Measurements from ENCODE around the gene CDKN1B. TPM values are rescaled to one million over a fixed set of nuclear protein-coding genes. Genes with fewer than 3 reads are reported as not detected.

The CDKN1B gene
- total and polyA plus RNA-seq, 2 experiments from 2014 or later: 9.3 to 27.9 TPM

DNA sequence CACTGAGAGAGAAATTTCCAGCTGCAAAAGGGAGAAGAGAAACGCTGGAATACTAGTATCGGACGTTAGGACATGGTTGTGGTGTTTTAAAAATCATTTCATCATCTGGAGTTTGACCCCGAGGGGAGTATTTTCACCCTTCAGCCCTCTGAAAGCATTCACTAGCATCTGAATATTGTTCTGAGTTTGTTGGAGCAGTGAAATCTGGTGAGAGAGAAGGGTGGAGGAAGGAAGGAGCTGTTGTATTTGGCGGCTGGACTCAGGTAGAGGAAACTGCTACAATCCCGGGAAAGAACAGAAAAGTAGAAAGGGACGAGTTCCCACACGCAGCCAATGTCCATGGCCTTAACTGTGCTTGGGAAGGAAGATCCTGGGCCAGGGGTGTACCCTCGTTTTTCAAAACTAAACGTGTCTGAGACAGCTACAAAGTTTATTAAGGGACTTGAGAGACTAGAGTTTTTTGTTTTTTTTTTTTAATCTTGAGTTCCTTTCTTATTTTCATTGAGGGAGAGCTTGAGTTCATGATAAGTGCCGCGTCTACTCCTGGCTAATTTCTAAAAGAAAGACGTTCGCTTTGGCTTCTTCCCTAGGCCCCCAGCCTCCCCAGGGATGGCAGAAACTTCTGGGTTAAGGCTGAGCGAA is 896 bp upstream of the CDKN1B start:
- Mint-ChIP-seq H3K27ac (peak overlapping the region; percentile 66; the same call in 1 of the 2 replicates), H3K4me1 (peaks cover 56% of the 10 kb centered on the region), H3K4me3 (peak overlapping the region; percentile 62), H3K9me3 (no peaks in the 10 kb centered on the region), H3K27me3 (ENCODE audit: insufficient read depth, low read depth, poor library complexity) (peaks cover 22% of the 10 kb centered on the region), H3K36me3 (ENCODE audit: low read depth) (peaks cover 32% of the 10 kb centered on the region)
- peak; percentile 34 for DNase-seq (ENCODE audit: low spot score)
- peak; percentile 2; the same call in 2 of the 3 replicates for ATAC-seq
- H3K4me1 ChIP-seq (ENCODE audit: insufficient read depth): peaks cover 45% of the 10 kb centered on the region
- H3K27ac ChIP-seq (ENCODE audit: low read depth): peak overlapping the region; percentile 94
- TF ChIP-seq, protein P1, sequence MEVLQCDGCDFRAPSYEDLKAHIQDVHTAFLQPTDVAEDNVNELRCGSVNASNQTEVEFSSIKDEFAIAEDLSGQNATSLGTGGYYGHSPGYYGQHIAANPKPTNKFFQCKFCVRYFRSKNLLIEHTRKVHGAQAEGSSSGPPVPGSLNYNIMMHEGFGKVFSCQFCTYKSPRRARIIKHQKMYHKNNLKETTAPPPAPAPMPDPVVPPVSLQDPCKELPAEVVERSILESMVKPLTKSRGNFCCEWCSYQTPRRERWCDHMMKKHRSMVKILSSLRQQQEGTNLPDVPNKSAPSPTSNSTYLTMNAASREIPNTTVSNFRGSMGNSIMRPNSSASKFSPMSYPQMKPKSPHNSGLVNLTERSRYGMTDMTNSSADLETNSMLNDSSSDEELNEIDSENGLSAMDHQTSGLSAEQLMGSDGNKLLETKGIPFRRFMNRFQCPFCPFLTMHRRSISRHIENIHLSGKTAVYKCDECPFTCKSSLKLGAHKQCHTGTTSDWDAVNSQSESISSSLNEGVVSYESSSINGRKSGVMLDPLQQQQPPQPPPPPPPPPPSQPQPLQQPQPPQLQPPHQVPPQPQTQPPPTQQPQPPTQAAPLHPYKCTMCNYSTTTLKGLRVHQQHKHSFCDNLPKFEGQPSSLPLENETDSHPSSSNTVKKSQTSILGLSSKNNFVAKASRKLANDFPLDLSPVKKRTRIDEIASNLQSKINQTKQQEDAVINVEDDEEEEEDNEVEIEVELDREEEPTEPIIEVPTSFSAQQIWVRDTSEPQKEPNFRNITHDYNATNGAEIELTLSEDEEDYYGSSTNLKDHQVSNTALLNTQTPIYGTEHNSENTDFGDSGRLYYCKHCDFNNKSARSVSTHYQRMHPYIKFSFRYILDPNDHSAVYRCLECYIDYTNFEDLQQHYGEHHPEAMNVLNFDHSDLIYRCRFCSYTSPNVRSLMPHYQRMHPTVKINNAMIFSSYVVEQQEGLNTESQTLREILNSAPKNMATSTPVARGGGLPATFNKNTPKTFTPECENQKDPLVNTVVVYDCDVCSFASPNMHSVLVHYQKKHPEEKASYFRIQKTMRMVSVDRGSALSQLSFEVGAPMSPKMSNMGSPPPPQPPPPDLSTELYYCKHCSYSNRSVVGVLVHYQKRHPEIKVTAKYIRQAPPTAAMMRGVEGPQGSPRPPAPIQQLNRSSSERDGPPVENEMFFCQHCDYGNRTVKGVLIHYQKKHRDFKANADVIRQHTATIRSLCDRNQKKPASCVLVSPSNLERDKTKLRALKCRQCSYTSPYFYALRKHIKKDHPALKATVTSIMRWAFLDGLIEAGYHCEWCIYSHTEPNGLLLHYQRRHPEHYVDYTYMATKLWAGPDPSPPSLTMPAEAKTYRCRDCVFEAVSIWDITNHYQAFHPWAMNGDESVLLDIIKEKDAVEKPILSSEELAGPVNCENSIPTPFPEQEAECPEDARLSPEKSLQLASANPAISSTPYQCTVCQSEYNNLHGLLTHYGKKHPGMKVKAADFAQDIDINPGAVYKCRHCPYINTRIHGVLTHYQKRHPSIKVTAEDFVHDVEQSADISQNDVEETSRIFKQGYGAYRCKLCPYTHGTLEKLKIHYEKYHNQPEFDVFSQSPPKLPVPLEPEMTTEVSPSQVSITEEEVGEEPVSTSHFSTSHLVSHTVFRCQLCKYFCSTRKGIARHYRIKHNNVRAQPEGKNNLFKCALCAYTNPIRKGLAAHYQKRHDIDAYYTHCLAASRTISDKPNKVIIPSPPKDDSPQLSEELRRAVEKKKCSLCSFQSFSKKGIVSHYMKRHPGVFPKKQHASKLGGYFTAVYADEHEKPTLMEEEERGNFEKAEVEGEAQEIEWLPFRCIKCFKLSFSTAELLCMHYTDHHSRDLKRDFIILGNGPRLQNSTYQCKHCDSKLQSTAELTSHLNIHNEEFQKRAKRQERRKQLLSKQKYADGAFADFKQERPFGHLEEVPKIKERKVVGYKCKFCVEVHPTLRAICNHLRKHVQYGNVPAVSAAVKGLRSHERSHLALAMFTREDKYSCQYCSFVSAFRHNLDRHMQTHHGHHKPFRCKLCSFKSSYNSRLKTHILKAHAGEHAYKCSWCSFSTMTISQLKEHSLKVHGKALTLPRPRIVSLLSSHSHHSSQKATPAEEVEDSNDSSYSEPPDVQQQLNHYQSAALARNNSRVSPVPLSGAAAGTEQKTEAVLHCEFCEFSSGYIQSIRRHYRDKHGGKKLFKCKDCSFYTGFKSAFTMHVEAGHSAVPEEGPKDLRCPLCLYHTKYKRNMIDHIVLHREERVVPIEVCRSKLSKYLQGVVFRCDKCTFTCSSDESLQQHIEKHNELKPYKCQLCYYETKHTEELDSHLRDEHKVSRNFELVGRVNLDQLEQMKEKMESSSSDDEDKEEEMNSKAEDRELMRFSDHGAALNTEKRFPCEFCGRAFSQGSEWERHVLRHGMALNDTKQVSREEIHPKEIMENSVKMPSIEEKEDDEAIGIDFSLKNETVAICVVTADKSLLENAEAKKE (CRISPR knock-in tag; IDR thresholded peaks at IDR 0.05): no peak
- TF ChIP-seq ZNF114 (CRISPR knock-in tag; IDR thresholded peaks at IDR 0.05): no peak
- no peak for TF ChIP-seq EZH2phosphoT487 (IDR thresholded peaks at IDR 0.05; ENCODE audit: unreplicated experiment)
- no peak for TF ChIP-seq CREB1 (CRISPR knock-in tag; IDR thresholded peaks at IDR 0.05; ENCODE audit: low read depth)
- peaks cover 22% of the 10 kb centered on the region for H4K20me1 ChIP-seq (replicated peaks; ENCODE audit: insufficient read depth)
- peaks cover 43% of the 10 kb centered on the region for H3K27me3 ChIP-seq (ENCODE audit: insufficient read depth)
- H3K4me3 ChIP-seq: peak overlapping the region; percentile 98
- peaks cover 14% of the 10 kb centered on the region for H3K36me3 ChIP-seq (ENCODE audit: insufficient read depth)
- H3F3A ChIP-seq (replicated peaks; ENCODE audit: low read depth): peaks cover 12% of the 10 kb centered on the region
- H2AFZ ChIP-seq: peak overlapping the region; percentile 98
- peak overlapping the region; percentile 97 for H3K4me2 ChIP-seq
- H3K9me2 ChIP-seq (ENCODE audit: insufficient read depth): no peaks in the 10 kb centered on the region
- H3K79me2 ChIP-seq (replicated peaks; ENCODE audit: insufficient read depth): peaks cover 34% of the 10 kb centered on the region

Measured in GM23338 (cell line).